ENCODE data around the gene SLC25A52.

Gene SLC25A52

GRCh38 chr18:31710826-31711225, 49.9 kb downstream of the SLC25A52 start:
- no peak overlapping the region for H3K27ac ChIP-seq (ENCODE audit: low read depth, low read length)
- no peaks in the 10 kb centered on the region for H3K79me2 ChIP-seq (ENCODE audit: control insufficient read depth, low read length)
- no peaks in the 10 kb centered on the region for H4K20me1 ChIP-seq (ENCODE audit: control insufficient read depth, insufficient read depth, low read depth, low read length)
- no peaks in the 10 kb centered on the region for H3F3A ChIP-seq (ENCODE audit: control insufficient read depth, insufficient read depth)
- H3K4me2 ChIP-seq (ENCODE audit: low read length) = no peak overlapping the region
- no peaks in the 10 kb centered on the region for H3K9me2 ChIP-seq (replicated peaks; ENCODE audit: control insufficient read depth, low read length)
- no peaks in the 10 kb centered on the region for H3K27me3 ChIP-seq (ENCODE audit: control insufficient read depth, low read length)
- TF ChIP-seq CTCF (IDR thresholded peaks at IDR 0.05; ENCODE audit: low read depth, low read length, poor library complexity, severe bottlenecking) (no peak), EZH2phosphoT487 (IDR thresholded peaks at IDR 0.05; ENCODE audit: borderline replicate concordance, low read length) (no peak)
- H3K9me3 ChIP-seq (ENCODE audit: control insufficient read depth, insufficient read depth, low read length) = no peaks in the 10 kb centered on the region
- no peak overlapping the region for H3K4me3 ChIP-seq (ENCODE audit: low read length)
- no peaks in the 10 kb centered on the region for H3K36me3 ChIP-seq (ENCODE audit: control insufficient read depth, low read length)
- H3K4me1 ChIP-seq (ENCODE audit: control insufficient read depth, low read length) = no peaks in the 10 kb centered on the region

All from DOHH2 (cell line).